Stimulated activated naive CD8-positive, alpha-beta T cell treated with anti-CD3 and anti-CD28 coated beads, Interleukin-15, Interleukin-2, amounts not matched to agents 100 U/mL and 50 U/mL, for 24 hours (primary cell): ENCODE results near the gene NDUFV2.
"Not testable (repeated sequence)": the region's sequence is repeated elsewhere in the genome, so short reads cannot be mapped to it uniquely, and the experiment has no call there.

Experiments
- ATAC-seq: fragments of 150-1000 bp; cut with Tn5 transposase; one replicate; pipeline ENCODE4 v1.10.0; 2021
- DNase-seq: peaks from one replicate; pipeline ENCODE4 v3.0.0; 2021

Gene NDUFV2

GRCh38 chr18:9102508-9103375 lies at the start of gene NDUFV2:
Gene NDUFV2 (plus strand): TSS chr18:9102699. CDS start chr18:9102744, 45 bp downstream.
- ATAC-seq (peak; percentile 98), DNase-seq (peak; percentile 99)

GRCh38 chr18:9053814-9054213 lies 48.7 kb upstream of the NDUFV2 start:
- ATAC-seq, result no peak

GRCh38 chr18:9055185-9055584 lies 47.3 kb upstream of the NDUFV2 start:
- ATAC-seq (peak; percentile 57), DNase-seq (no peak)

More at GRCh38 chr18:9053814-9054213, 48.7 kb upstream of the NDUFV2 start:
- no peak for DNase-seq

- no peak for ATAC-seq
- DNase-seq, result no peak
These were observed 46.9 kb upstream of the NDUFV2 start for GRCh38 chr18:9055626-9056025.

GRCh38 chr18:9057646-9058045 lies 44.9 kb upstream of the NDUFV2 start:
- no peak for DNase-seq
- ATAC-seq, result no peak

GRCh38 chr18:9058406-9058805 lies 44.1 kb upstream of the NDUFV2 start:
- DNase-seq (no peak), ATAC-seq (no peak)

GRCh38 chr18:9062418-9062751 lies 40.1 kb upstream of the NDUFV2 start:
- no peak for ATAC-seq
- DNase-seq, result no peak

- no peak for DNase-seq
These were observed 36.6 kb upstream of the NDUFV2 start for GRCh38 chr18:9065864-9066263.

GRCh38 chr18:9066358-9066757 lies 36.1 kb upstream of the NDUFV2 start:
- DNase-seq, result no peak
- ATAC-seq, result no peak

More at GRCh38 chr18:9065864-9066263, 36.6 kb upstream of the NDUFV2 start:
- ATAC-seq, result no peak

- DNase-seq, result no peak
- ATAC-seq, result peak; percentile 76
These were observed 35.6 kb upstream of the NDUFV2 start for GRCh38 chr18:9066817-9067306.

- no peak for DNase-seq
- ATAC-seq, result no peak
These were observed 34.7 kb upstream of the NDUFV2 start for GRCh38 chr18:9067823-9068222.

GRCh38 chr18:9068346-9068745 lies 34.2 kb upstream of the NDUFV2 start:
- DNase-seq (no peak), ATAC-seq (no peak)

GRCh38 chr18:9069601-9070000 lies 32.9 kb upstream of the NDUFV2 start:
- ATAC-seq, result no peak
- DNase-seq, result no peak

GRCh38 chr18:9070212-9070611 lies 32.3 kb upstream of the NDUFV2 start:
- ATAC-seq, result no peak
- DNase-seq, result no peak

GRCh38 chr18:9079818-9080528 lies 22.5 kb upstream of the NDUFV2 start:
- DNase-seq (no peak), ATAC-seq (no peak)

GRCh38 chr18:9081940-9082339 lies 20.6 kb upstream of the NDUFV2 start:
- peak; percentile 55 for DNase-seq
- peak; percentile 12 for ATAC-seq

- ATAC-seq (peak; percentile 98), DNase-seq (peak; percentile 55)
These were observed 19.6 kb upstream of the NDUFV2 start for GRCh38 chr18:9082711-9083510.

GRCh38 chr18:9086015-9086414 lies 16.5 kb upstream of the NDUFV2 start:
- ATAC-seq (no peak), DNase-seq (no peak)

- ATAC-seq (no peak), DNase-seq (no peak)
These were observed 15.9 kb upstream of the NDUFV2 start for GRCh38 chr18:9086624-9087023.

- DNase-seq (no peak), ATAC-seq (no peak)
These were observed 15.4 kb upstream of the NDUFV2 start for GRCh38 chr18:9087144-9087543.

- no peak for DNase-seq
- ATAC-seq, result no peak
These were observed 14.2 kb upstream of the NDUFV2 start for GRCh38 chr18:9088252-9088651.

- ATAC-seq, DNase-seq: not testable (repeated sequence)
These were observed 13.8 kb upstream of the NDUFV2 start for GRCh38 chr18:9088727-9089126.
